Duodenal mucosa (tissue), 2 donors: ENCODE results near the gene LIN28B.
"Not testable (repeated sequence)": the region's sequence is repeated elsewhere in the genome, so short reads cannot be mapped to it uniquely, and the experiment has no call there.

Source experiments
- H3K27ac ChIP-seq: one replicate; pipeline ENCODE4 v1.7.0; 2013; ENCODE audit warnings: low read depth, low read length
- H3K27me3 ChIP-seq, 2 donors: one replicate each; pipeline ENCODE4 v1.7.0; 2013; ENCODE audit warnings: low read length in 2 of 2, control low read depth in 1 of 2; ENCODE audit not compliant: insufficient read depth in 2 of 2, control insufficient read depth in 1 of 2
- H3K36me3 ChIP-seq, 2 donors: one replicate each; pipeline ENCODE4 v1.7.0; 2013; ENCODE audit warnings: low read length in 2 of 2, control low read depth in 1 of 2; ENCODE audit not compliant: insufficient read depth in 2 of 2, control insufficient read depth in 1 of 2
- H3K4me1 ChIP-seq, 2 donors: one replicate each; pipeline ENCODE4 v1.7.0; 2013; ENCODE audit warnings: low read length in 2 of 2, control low read depth in 1 of 2; ENCODE audit not compliant: insufficient read depth in 2 of 2, control insufficient read depth in 1 of 2
- H3K4me3 ChIP-seq, 2 donors: one replicate each; pipeline ENCODE4 v1.7.0; 2013; ENCODE audit warnings: low read length in 2 of 2, low read depth in 1 of 2
- H3K9ac ChIP-seq, 2 donors: one replicate each; pipeline ENCODE4 v1.7.0; 2013; ENCODE audit warnings: low read length in 2 of 2, low read depth in 1 of 2
- H3K9me3 ChIP-seq, 2 donors: one replicate each; pipeline ENCODE4 v1.7.0; 2013; ENCODE audit warnings: low read length in 2 of 2, control low read depth in 1 of 2; ENCODE audit not compliant: control insufficient read depth in 1 of 2

Gene LIN28B

DNA sequence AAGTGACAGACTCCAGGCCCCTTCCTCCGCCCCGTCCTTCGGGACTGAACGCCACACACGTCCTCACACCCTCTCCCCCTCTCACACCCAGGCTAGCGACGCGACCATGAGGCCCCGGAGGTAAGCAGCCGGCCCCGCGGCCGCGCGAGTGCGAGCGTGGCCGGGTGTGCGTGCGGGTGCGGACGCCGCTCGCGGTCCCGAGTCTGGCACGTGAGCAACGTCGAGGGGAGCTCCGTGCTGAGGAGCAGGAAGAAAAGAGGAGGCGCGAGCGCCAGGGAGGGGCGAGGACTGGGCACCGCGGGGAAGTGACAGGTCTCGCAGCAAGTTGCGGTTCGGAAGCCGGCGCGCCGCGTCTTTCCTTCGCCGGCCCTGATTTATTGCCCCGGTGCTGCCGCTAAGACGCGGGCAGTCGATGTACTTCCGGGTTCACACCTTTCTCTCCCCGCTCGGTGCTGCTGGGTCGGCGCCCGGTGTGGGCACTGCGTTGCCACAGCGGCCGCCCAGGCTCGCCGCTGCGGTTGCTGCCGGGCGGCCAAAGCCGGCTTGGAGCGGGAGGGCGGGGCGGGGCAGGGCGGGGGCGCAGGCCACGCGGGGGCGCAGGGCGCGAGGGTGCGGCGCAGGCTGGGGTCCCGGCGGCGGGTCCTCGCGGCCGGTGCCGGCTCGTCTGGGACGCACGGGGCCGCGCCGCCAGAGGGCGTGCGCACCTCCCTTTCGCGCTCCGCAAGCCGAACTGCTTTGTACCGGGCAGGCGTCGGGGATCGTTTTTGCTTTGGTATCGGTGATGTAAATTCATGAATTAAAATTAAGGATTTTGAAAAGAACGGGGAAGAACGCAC, 15.8 kb upstream of the LIN28B start:
- Histone ChIP-seq H3K27me3 (peaks cover 0 to 16% of the 10 kb centered on the region in 2 donors), H3K4me1 (no peaks in the 10 kb centered on the region), H3K4me3 (peak overlapping the region in 1 of 2 donors; percentile 2)

DNA sequence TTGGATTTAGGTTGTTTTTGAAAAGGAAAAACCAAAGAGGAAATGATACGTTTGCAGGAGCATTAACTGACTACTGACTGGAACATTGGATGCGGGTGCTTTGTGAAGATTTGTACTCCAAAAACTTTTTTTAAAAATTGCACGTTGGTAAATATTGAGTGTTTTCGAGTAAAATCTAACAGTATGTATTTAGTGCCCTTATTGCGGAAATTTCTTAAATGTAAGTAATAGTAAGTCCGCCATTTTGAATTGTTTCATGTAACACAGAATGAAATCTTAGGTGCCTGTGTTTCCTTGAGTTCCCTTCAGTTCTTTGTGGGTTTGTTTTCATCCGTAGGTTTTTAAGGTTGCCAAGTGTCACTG, 15.2 kb upstream of the LIN28B start:
- Histone ChIP-seq H3K9ac (no peak overlapping the region), H3K27ac (no peak overlapping the region), H3K27me3 (peaks cover 0 to 16% of the 10 kb centered on the region in 2 donors), H3K36me3 (no peaks in the 10 kb centered on the region), H3K9me3 (no peaks in the 10 kb centered on the region), H3K4me1 (no peaks in the 10 kb centered on the region), H3K4me3 (peak overlapping the region in 1 of 2 donors; percentile 2)

More for the DNA sequence above, 15.8 kb upstream of the LIN28B start:
- Histone ChIP-seq H3K9ac (no peak overlapping the region), H3K9me3 (no peaks in the 10 kb centered on the region), H3K36me3 (no peaks in the 10 kb centered on the region), H3K27ac (no peak overlapping the region)

DNA sequence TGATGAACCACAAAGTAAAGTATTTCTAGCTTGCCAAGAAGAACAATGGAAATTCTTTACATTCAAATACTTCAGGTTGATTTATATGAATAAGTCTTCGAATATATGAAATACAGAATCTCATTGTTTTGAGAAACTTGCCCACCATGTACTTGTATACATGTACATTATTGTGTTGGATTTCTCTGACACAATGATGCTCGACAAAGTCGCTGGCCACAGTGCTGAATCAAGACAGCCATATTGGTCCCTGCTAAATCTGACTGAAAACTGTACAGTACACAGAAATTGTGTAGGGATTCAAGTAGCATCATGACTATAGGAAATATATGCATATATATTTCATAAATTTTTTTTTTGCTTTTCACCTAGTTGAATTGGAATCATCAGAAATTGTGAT, 13.1 kb upstream of the LIN28B start:
- H3K4me1 ChIP-seq, result no peaks in the 10 kb centered on the region
- no peaks in the 10 kb centered on the region for H3K36me3 ChIP-seq
- H3K27ac ChIP-seq, result no peak overlapping the region
- H3K9me3 ChIP-seq, result no peaks in the 10 kb centered on the region
- H3K9ac ChIP-seq, result no peak overlapping the region
- H3K4me3 ChIP-seq, result no peak overlapping the region
- peaks cover 0 to 16% of the 10 kb centered on the region in 2 donors for H3K27me3 ChIP-seq

GRCh38 chr6:104949206-104949605, 7.7 kb upstream of the LIN28B start:
- Histone ChIP-seq H3K4me3 (no peak overlapping the region), H3K27ac (no peak overlapping the region), H3K27me3 (peaks cover 15 to 23% of the 10 kb centered on the region in 2 donors), H3K9me3 (no peaks in the 10 kb centered on the region), H3K9ac (no peak overlapping the region), H3K4me1 (no peaks in the 10 kb centered on the region), H3K36me3 (no peaks in the 10 kb centered on the region)

GRCh38 chr6:104951677-104952076, 5.2 kb upstream of the LIN28B start:
- no peak overlapping the region for H3K4me3 ChIP-seq
- H3K9me3 ChIP-seq, result no peaks in the 10 kb centered on the region
- H3K9ac ChIP-seq, result no peak overlapping the region
- H3K36me3 ChIP-seq, result no peaks in the 10 kb centered on the region
- H3K27me3 ChIP-seq, result peaks cover 23 to 41% of the 10 kb centered on the region in 2 donors
- H3K4me1 ChIP-seq, result no peaks in the 10 kb centered on the region
- no peak overlapping the region for H3K27ac ChIP-seq

DNA sequence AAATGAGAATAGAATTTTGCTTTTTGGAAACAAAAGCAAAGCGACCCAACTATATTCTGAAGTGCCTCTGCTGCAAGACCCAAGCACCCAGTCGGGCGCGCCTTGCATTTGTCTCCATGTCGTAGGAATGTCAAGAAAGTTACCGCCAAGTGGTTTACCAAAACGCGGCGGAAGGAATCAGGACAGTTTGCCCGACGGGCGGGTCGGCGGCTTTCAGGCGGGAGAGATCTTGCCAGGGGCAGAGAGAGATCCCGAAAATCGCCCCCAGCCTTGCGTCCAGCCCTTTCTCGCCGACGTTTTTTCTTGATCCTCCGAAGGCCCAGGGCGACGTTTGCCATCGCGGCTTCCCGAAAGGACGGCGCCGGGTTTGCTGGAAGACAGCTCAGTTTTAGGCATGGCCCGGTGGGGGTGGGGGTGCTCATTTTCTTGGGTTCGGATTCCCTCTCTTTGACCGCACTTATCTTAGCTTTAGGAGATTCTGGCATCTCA, 4.0 kb upstream of the LIN28B start:
- H3K4me3 ChIP-seq, result no peak overlapping the region
- H3K27me3 ChIP-seq, result peaks cover 27 to 53% of the 10 kb centered on the region in 2 donors
- H3K4me1 ChIP-seq, result no peaks in the 10 kb centered on the region
- no peaks in the 10 kb centered on the region for H3K36me3 ChIP-seq
- no peak overlapping the region for H3K27ac ChIP-seq
- no peaks in the 10 kb centered on the region for H3K9me3 ChIP-seq
- no peak overlapping the region for H3K9ac ChIP-seq

- H3K4me3 ChIP-seq, result not testable (repeated sequence)
- peaks cover 27 to 60% of the 10 kb centered on the region in 2 donors for H3K27me3 ChIP-seq
These were observed 3.3 kb upstream of the LIN28B start for GRCh38 chr6:104953400-104954189.

DNA sequence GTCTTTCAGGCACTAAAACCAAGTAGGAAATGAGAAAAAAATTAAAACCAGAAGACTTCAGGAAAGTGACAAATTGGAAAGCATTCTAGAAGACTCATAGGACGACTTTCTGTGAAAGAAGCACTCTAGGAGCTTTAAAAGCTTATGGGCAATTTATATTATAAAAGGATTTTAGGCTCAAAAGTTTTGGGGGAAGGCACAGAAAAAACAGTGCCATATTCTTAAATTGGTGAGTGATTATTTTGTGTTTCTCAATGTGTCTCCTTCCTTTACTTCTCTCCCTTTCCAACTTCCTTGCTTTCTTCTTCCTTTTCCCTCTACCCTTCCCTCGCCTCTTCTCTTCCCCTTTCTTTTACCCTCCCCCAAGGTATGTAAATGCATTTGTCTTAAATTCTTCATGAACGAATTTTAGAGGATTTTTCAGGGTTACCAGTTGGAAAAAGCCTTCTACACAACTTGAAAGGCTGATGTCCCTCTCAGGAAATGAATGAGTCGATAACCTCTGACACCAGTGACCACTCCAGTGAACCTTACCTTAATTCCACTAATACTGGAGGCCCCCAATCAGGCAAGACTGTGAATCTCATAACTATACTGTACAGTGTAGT, 2.6 kb upstream of the LIN28B start:
- Histone ChIP-seq H3K4me3 (no peak overlapping the region), H3K36me3 (no peaks in the 10 kb centered on the region), H3K27ac (no peak overlapping the region), H3K4me1 (no peaks in the 10 kb centered on the region), H3K9ac (no peak overlapping the region), H3K9me3 (no peaks in the 10 kb centered on the region), H3K27me3 (peaks cover 27 to 67% of the 10 kb centered on the region in 2 donors)

More at GRCh38 chr6:104953400-104954189, 3.3 kb upstream of the LIN28B start:
- H3K9ac ChIP-seq, H3K9me3 ChIP-seq, H3K4me1 ChIP-seq, H3K27ac ChIP-seq, H3K36me3 ChIP-seq: not testable (repeated sequence)

DNA sequence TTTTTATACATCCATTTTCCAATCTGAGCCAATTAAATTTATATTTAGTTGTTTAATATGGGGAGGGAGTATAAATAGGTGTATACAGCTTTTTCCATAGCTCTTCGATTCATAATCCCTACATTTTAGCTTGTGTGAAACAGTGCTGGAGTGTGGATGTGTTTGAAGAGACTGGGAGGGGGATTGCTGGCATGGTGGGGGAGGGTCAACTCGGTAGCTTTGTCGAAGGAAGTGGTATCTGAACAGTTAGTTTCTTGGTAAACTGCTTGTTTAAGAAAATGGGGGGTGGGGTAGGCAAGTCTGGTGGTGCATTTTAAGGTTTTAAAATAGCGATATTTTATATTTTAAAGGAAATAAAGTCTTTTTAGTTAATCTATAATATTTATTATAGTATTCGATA, 1.4 kb upstream of the LIN28B start:
- no peak overlapping the region for H3K4me3 ChIP-seq

More for the DNA sequence above, 1.4 kb upstream of the LIN28B start:
- H3K9ac ChIP-seq, result no peak overlapping the region
- no peaks in the 10 kb centered on the region for H3K9me3 ChIP-seq
- no peaks in the 10 kb centered on the region for H3K36me3 ChIP-seq
- H3K4me1 ChIP-seq, result no peaks in the 10 kb centered on the region
- H3K27ac ChIP-seq, result no peak overlapping the region
- peaks cover 27 to 71% of the 10 kb centered on the region in 2 donors for H3K27me3 ChIP-seq
